ENCODE data around the gene PCDHGA1. TPM values are rescaled to one million over a fixed set of nuclear protein-coding genes. Genes with fewer than 3 reads are reported as not detected.
"Not testable (repeated sequence)": the region's sequence is repeated elsewhere in the genome, so short reads cannot be mapped to it uniquely, and the experiment has no call there.

The PCDHGA1 gene
- polyA plus RNA-seq, 3 donors, result not detected

DNA sequence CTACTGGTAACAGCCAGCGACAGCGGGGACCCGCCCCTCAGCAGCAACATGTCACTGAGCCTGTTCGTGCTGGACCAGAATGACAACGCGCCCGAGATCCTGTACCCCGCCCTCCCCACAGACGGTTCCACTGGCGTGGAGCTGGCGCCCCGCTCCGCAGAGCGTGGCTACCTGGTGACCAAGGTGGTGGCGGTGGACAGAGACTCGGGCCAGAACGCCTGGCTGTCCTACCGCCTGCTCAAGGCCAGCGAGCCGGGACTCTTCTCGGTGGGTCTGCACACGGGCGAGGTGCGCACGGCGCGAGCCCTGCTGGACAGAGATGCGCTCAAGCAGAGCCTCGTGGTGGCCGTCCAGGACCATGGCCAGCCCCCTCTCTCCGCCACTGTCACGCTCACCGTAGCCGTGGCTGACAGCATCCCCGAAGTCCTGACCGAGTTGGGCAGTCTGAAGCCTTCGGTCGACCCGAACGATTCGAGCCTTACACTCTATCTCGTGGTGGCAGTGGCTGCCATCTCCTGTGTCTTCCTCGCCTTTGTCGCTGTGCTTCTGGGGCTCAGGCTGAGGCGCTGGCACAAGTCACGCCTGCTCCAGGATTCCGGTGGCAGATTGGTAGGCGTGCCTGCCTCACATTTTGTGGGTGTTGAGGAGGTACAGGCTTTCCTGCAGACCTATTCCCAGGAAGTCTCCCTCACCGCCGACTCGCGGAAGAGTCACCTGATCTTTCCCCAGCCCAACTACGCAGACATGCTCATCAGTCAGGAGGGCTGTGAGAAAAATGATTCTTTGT is 64.3 kb downstream of the PCDHGA1 start:
- H3K9ac ChIP-seq (ENCODE audit: insufficient read depth, low read length, poor library complexity, severe bottlenecking); H3K36me3 ChIP-seq (replicated peaks in 1 of 2; ENCODE audit: control insufficient read depth in 1 of 2, insufficient read depth in 2 of 2, low read length in 2 of 2); H4K20me1 ChIP-seq (ENCODE audit: insufficient read depth, low read length); H3K4me3 ChIP-seq (replicated peaks in 1 of 3; ENCODE audit: low read depth in 2 of 3, low read length in 3 of 3); H3K4me2 ChIP-seq (replicated peaks; ENCODE audit: extremely low read depth, low read length, poor library complexity, severe bottlenecking); H3K27ac Mint-ChIP-seq; intact Hi-C loops (cut with micrococcal nuclease); H3K4me1 Mint-ChIP-seq; DNase-seq; H3K4me1 ChIP-seq (ENCODE audit: control insufficient read depth in 1 of 2, insufficient read depth in 2 of 2, low read length in 2 of 2); H3K79me2 ChIP-seq (ENCODE audit: insufficient read depth, low read length); H2AFZ ChIP-seq (ENCODE audit: insufficient read depth, low read depth, low read length, poor library complexity, severe bottlenecking); H3K27ac ChIP-seq (ENCODE audit: low read depth in 1 of 2, low read length in 2 of 2): not testable (repeated sequence)
- peaks cover 7 to 11% of the 10 kb centered on the region in 2 donors for H3K36me3 Mint-ChIP-seq
- peak overlapping the region in 1 of 2 donors; percentile 72 for H3K4me3 Mint-ChIP-seq
- H3K27me3 Mint-ChIP-seq (ENCODE audit: low read depth in 3 of 3), result peaks cover 64 to 89% (median 86%) of the 10 kb centered on the region in 3 donors
- WGBS (ENCODE audit: insufficient coverage), result 30% methylated on average over 30 of the region's 53 CpGs
- H3K9me3 ChIP-seq (replicated peaks in 1 of 2; ENCODE audit: control insufficient read depth in 1 of 2, insufficient read depth in 1 of 2, low read length in 2 of 2), result peaks cover 50 to 91% of the 10 kb centered on the region in 2 donors
- peaks cover 54 to 97% of the 10 kb centered on the region in 2 donors for H3K27me3 ChIP-seq (ENCODE audit: control insufficient read depth in 2 of 2, insufficient read depth in 2 of 2, low read length in 2 of 2)
- H3K9me3 Mint-ChIP-seq, result peaks cover 39 to 79% (median 64%) of the 10 kb centered on the region in 7 donors

DNA sequence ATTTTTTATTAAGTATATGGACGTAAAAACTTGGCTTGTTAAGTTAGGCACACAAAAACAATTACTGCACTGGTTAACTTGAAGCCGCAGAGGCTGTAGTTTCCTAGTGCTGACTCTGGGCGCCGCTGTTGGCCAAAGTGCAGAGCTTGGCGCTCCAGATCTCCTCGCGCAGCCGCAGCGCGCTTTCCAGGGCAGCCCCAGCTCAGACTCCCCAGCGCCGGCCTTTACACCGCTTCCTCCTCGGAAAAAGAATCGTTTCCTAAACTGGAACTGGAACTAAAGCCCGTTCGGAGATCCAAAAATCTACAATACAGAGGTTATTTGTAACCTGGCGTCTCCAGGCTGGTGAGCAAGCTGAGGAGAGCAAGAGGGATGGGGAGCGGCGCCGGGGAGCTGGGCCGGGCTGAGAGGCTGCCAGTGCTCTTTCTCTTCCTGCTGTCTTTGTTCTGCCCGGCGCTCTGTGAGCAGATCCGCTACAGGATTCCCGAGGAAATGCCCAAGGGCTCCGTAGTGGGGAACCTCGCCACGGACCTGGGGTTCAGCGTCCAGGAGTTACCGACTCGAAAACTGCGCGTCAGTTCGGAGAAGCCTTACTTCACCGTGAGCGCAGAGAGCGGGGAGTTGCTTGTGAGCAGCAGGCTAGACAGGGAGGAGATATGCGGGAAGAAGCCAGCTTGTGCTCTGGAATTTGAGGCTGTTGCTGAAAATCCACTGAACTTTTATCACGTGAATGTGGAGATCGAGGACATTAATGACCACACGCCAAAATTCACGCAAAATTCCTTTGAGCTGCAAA is 67.6 kb downstream of the PCDHGA1 start, which contains the start of gene PCDHGB5:
TSS of gene PCDHGB5 (plus strand) at position 192 of the 796 bp plus-strand sequence. CDS start at position 373, 181 bp downstream.
- Mint-ChIP-seq H3K4me3 (peak within 1 kb of the TSS; percentile 37 to 73), H3K36me3 (peaks cover 7 to 13% of the 10 kb centered on the region in 2 donors), H3K9me3 (peaks cover 37 to 76% (median 64%) of the 10 kb centered on the region in 7 donors), H3K27me3 (ENCODE audit: low read depth in 3 of 3) (peaks cover 69 to 85% (median 83%) of the 10 kb centered on the region in 3 donors)
- H3K4me1 ChIP-seq (ENCODE audit: control insufficient read depth in 1 of 2, insufficient read depth in 2 of 2, low read length in 2 of 2); H3K9ac ChIP-seq (ENCODE audit: insufficient read depth, low read length, poor library complexity, severe bottlenecking); H3K36me3 ChIP-seq (replicated peaks in 1 of 2; ENCODE audit: control insufficient read depth in 1 of 2, insufficient read depth in 2 of 2, low read length in 2 of 2); H3K4me2 ChIP-seq (replicated peaks; ENCODE audit: extremely low read depth, low read length, poor library complexity, severe bottlenecking); H4K20me1 ChIP-seq (ENCODE audit: insufficient read depth, low read length); DNase-seq; H3K4me1 Mint-ChIP-seq; H3K27ac ChIP-seq (ENCODE audit: low read depth in 1 of 2, low read length in 2 of 2); H3K79me2 ChIP-seq (ENCODE audit: insufficient read depth, low read length); intact Hi-C loops (cut with micrococcal nuclease); H3K27ac Mint-ChIP-seq; H3K4me3 ChIP-seq (replicated peaks in 1 of 3; ENCODE audit: low read depth in 2 of 3, low read length in 3 of 3): not testable (repeated sequence)
- TF ChIP-seq, protein P1, sequence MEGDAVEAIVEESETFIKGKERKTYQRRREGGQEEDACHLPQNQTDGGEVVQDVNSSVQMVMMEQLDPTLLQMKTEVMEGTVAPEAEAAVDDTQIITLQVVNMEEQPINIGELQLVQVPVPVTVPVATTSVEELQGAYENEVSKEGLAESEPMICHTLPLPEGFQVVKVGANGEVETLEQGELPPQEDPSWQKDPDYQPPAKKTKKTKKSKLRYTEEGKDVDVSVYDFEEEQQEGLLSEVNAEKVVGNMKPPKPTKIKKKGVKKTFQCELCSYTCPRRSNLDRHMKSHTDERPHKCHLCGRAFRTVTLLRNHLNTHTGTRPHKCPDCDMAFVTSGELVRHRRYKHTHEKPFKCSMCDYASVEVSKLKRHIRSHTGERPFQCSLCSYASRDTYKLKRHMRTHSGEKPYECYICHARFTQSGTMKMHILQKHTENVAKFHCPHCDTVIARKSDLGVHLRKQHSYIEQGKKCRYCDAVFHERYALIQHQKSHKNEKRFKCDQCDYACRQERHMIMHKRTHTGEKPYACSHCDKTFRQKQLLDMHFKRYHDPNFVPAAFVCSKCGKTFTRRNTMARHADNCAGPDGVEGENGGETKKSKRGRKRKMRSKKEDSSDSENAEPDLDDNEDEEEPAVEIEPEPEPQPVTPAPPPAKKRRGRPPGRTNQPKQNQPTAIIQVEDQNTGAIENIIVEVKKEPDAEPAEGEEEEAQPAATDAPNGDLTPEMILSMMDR (IDR thresholded peaks at IDR 0.05), result peak; percentile 49
- Histone ChIP-seq H3K27me3 (ENCODE audit: control insufficient read depth in 2 of 2, insufficient read depth in 2 of 2, low read length in 2 of 2) (peaks cover 56 to 97% of the 10 kb centered on the region in 2 donors), H3K9me3 (replicated peaks in 1 of 2; ENCODE audit: control insufficient read depth in 1 of 2, insufficient read depth in 1 of 2, low read length in 2 of 2) (peaks cover 50 to 83% of the 10 kb centered on the region in 2 donors), H2AFZ (ENCODE audit: insufficient read depth, low read depth, low read length, poor library complexity, severe bottlenecking) (peak within 1 kb of the TSS; percentile 29)
- 1% methylated on average over 13 of the region's 43 CpGs for WGBS (ENCODE audit: insufficient coverage)

All from CD14-positive monocyte (primary cell).